Bronchial epithelial cell (primary cell): ENCODE results near the gene MGME1. TPM values are rescaled to one million over a fixed set of nuclear protein-coding genes. Genes with fewer than 3 reads are reported as not detected.

Experiments used
- DNase-seq: peaks from one replicate; pipeline ENCODE4 v3.0.0-alpha.2; 2010; ENCODE audit warnings: low read depth
- FAIRE-seq: peaks from 2 replicates; lab custom pipeline; 2011; peaks lifted over from hg19 to GRCh38; lab: Jason Lieb, UNC
- H3K27me3 ChIP-seq: 2 replicates; pipeline ENCODE4 v1.5.1; 2011; ENCODE audit warnings: low read length; ENCODE audit not compliant: control insufficient read depth, insufficient read depth
- H3K36me3 ChIP-seq: 2 replicates; pipeline ENCODE4 v1.5.1; 2011; ENCODE audit warnings: low read length; ENCODE audit not compliant: control insufficient read depth, insufficient read depth
- H3K4me3 ChIP-seq: 2 replicates; pipeline ENCODE4 v1.5.1; 2011; ENCODE audit warnings: mild to moderate bottlenecking, low read depth, low read length, control low read depth
- CTCF ChIP-seq: IDR thresholded peaks from 2 replicates; pipeline ENCODE4 v1.5.1; 2011; ENCODE audit warnings: mild to moderate bottlenecking, moderate library complexity, low read length, control low read depth, inconsistent platforms; ENCODE audit not compliant: insufficient read depth, severe bottlenecking
- total RNA-seq: library from RNA; depleted of rRNA; stranded (reverse); fragments of >200 nt; gene quantifications from 2 replicates; pipeline ENCODE4 v1.2.1, GENCODE V29; 2014

The MGME1 gene
- total RNA-seq, 1 donor from 2014 or later = 10.3 TPM

- DNase-seq (no peak), FAIRE-seq (no peak)
- no peaks in the 10 kb centered on the region for H3K36me3 ChIP-seq
- H3K4me3 ChIP-seq = no peak overlapping the region
- H3K27me3 ChIP-seq = no peaks in the 10 kb centered on the region
- TF ChIP-seq CTCF = no peak
Observed at GRCh38 chr20:18004384-18005031, 35.7 kb downstream of the MGME1 start.

GRCh38 chr20:18005170-18005989 is 36.6 kb downstream of the MGME1 start:
- H3K27me3 ChIP-seq = no peaks in the 10 kb centered on the region
- H3K4me3 ChIP-seq = no peak overlapping the region
- no peak for TF ChIP-seq CTCF
- FAIRE-seq = no peak
- no peak for DNase-seq
- H3K36me3 ChIP-seq = no peaks in the 10 kb centered on the region

- Histone ChIP-seq H3K36me3 (no peaks in the 10 kb centered on the region), H3K27me3 (no peaks in the 10 kb centered on the region), H3K4me3 (no peak overlapping the region)
- no peak for DNase-seq
- FAIRE-seq = no peak
- TF ChIP-seq CTCF = no peak
Observed at GRCh38 chr20:18005990-18006364, 37.2 kb downstream of the MGME1 start.

- Histone ChIP-seq H3K36me3 (no peaks in the 10 kb centered on the region), H3K27me3 (no peaks in the 10 kb centered on the region), H3K4me3 (no peak overlapping the region)
- no peak for FAIRE-seq
- DNase-seq = no peak
- TF ChIP-seq CTCF = no peak
Observed at GRCh38 chr20:18006684-18007083, 37.9 kb downstream of the MGME1 start.

- no peak for TF ChIP-seq CTCF
- DNase-seq = no peak
- Histone ChIP-seq H3K4me3 (no peak overlapping the region), H3K27me3 (no peaks in the 10 kb centered on the region), H3K36me3 (no peaks in the 10 kb centered on the region)
- FAIRE-seq = no peak
Observed at GRCh38 chr20:18007534-18008292, 38.9 kb downstream of the MGME1 start.
